ENCODE data around the gene RHEX. TPM values are rescaled to one million over a fixed set of nuclear protein-coding genes. Genes with fewer than 3 reads are reported as not detected.

Gene RHEX
- total and polyA plus RNA-seq, 5 experiments from 2014 or later, result 0.52 TPM; not detected in 4

DNA sequence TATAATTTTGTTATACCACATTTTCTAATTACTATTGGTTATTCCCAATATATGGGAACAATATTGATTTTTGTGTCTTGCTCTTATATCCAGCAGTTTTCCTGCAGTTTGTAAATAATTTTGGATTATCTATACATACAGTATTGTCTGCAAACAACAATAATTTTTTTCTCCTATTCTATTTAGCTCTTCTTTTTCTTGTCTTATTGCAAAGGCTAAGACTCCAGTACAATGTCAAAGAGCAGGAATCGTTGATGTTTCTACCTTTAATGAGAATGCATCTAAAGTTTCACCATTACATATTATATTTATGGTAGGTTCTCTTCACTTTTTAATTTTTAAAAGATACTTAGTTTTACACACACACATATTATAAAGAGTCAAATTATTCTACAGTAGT is 68.3 kb downstream of the RHEX start:
- H3K9me3 Mint-ChIP-seq, result peaks cover 7 to 32% (median 19%) of the 10 kb centered on the region in 9 donors
- H3K27me3 Mint-ChIP-seq, result peaks cover 21 to 54% (median 37%) of the 10 kb centered on the region in 5 donors

DNA sequence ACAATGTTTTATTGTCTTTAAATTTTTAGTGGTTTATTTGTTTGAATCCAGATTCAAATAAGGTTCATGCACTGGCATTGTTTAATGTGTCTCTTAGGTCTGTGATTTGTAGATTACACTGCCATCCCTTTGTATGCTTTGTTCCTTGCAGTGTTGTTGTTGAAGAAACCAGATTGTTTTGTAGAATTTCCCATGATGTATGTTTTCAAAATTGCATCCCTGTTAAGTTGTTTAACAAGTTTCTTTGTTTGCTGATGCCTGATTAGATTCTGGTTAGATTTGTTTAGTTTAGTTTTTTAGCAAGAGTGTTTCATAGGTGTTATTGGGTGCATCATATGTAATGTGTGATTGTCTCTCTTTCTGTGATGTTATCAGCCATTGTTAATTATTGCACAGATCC is 69.7 kb downstream of the RHEX start:
- peaks cover 7 to 32% (median 19%) of the 10 kb centered on the region in 9 donors for H3K9me3 Mint-ChIP-seq
- H3K4me3 Mint-ChIP-seq, result no peak overlapping the region
- no peak for ATAC-seq
- H3K36me3 Mint-ChIP-seq, result peaks cover 0 to 30% (median 10%) of the 10 kb centered on the region in 3 donors
- H3K4me1 Mint-ChIP-seq, result peaks cover 2 to 6% (median 4%) of the 10 kb centered on the region in 4 donors
- POLR2A ChIA-PET, result no interaction called here
- peaks cover 19 to 45% (median 35%) of the 10 kb centered on the region in 5 donors for H3K27me3 Mint-ChIP-seq
- DNase-seq, result no peak
- no peak overlapping the region for H3K27ac Mint-ChIP-seq

More for the DNA sequence above, 68.3 kb downstream of the RHEX start:
- DNase-seq (no peak), ATAC-seq (no peak)
- Mint-ChIP-seq H3K36me3 (peaks cover 2 to 30% (median 10%) of the 10 kb centered on the region in 3 donors), H3K27ac (no peak overlapping the region), H3K4me1 (peaks cover 7 to 17% (median 11%) of the 10 kb centered on the region in 4 donors), H3K4me3 (no peak overlapping the region)
- POLR2A ChIA-PET, result no interaction called here

DNA sequence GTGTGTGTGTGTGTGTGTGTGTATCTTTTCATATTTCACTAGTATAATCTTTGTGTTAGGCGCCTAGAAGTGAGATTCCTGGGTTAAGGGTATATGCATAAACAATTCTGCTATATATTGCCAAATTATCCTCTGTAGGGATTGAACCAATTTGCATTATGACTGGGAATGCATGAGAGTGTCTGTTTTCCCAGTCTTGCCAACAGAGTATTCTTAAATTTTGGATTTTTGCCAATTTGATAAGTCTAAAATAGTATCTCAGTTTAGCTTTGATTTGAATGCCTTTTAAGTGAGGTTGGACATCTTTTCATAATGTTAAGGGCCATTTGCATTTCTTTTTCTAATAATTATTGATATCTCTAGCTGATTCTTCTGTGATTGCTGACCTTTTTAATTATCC is 72.4 kb downstream of the RHEX start:
- ATAC-seq (no peak), DNase-seq (no peak)
- no peaks in the 10 kb centered on the region for H3K4me1 Mint-ChIP-seq
- H3K9me3 Mint-ChIP-seq, result peaks cover 5 to 27% (median 19%) of the 10 kb centered on the region in 9 donors
- POLR2A ChIA-PET, result no interaction called here
- H3K4me3 Mint-ChIP-seq, result no peak overlapping the region
- no peak overlapping the region for H3K27ac Mint-ChIP-seq
- peaks cover 12 to 34% (median 24%) of the 10 kb centered on the region in 5 donors for H3K27me3 Mint-ChIP-seq
- H3K36me3 Mint-ChIP-seq, result peaks cover 0 to 24% (median 8%) of the 10 kb centered on the region in 3 donors

DNA sequence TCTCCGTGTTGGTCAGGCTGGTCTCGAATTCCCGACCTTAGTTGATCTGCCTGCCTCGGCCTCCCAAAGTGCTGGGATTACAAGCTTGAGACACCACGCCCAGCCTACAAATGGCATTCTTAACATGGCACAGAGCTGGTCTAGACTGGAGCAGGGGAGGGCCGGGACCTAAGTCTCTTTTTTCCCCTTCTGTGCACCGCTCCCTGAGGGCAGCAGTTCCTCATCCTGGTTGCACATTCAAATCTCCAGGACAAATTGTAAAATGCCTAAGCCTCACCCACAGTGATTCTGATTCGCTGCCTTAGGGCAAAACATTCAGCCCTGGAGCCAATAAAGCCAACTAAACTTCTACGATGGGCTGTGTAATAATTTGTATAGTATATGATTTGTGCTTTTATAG is 74.4 kb downstream of the RHEX start:
- Mint-ChIP-seq H3K27ac (no peak overlapping the region), H3K4me3 (no peak overlapping the region), H3K36me3 (peaks cover 0 to 5% (median 2%) of the 10 kb centered on the region in 3 donors), H3K9me3 (peaks cover 0 to 9% (median 4%) of the 10 kb centered on the region in 9 donors), H3K4me1 (peaks cover 0 to 4% (median 0%) of the 10 kb centered on the region in 4 donors), H3K27me3 (peaks cover 11 to 26% (median 20%) of the 10 kb centered on the region in 5 donors)
- ATAC-seq (no peak), DNase-seq (no peak)
- POLR2A ChIA-PET, result no interaction called here

DNA sequence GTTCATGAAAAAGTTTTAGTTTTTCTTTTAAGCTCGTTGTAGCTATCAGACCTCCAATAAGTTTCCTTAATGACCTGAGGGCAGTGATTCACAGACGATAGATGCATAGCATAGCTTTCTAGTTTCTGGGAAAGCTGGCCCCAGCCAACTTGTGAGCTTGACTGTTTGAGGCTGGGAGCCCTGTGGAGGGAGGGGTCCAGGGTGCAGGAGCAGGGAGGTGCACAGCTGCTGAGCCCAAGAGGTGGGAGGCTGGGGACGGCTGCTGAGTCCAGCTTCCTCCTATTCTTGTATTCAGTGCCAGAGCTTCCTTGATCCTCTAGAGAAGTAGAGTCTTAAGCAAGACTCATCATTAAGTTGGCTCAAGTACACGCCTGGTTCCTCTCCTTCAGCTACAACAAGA is 75.2 kb downstream of the RHEX start:
- H3K4me3 Mint-ChIP-seq, result no peak overlapping the region
- H3K9me3 Mint-ChIP-seq, result peaks cover 0 to 4% (median 0%) of the 10 kb centered on the region in 9 donors
- no peak overlapping the region for H3K27ac Mint-ChIP-seq
- no peaks in the 10 kb centered on the region for H3K36me3 Mint-ChIP-seq
- DNase-seq, result no peak
- no peak for ATAC-seq
- H3K27me3 Mint-ChIP-seq, result peaks cover 8 to 23% (median 20%) of the 10 kb centered on the region in 5 donors
- POLR2A ChIA-PET, result no interaction called here
- H3K4me1 Mint-ChIP-seq, result peaks cover 0 to 4% (median 0%) of the 10 kb centered on the region in 4 donors

DNA sequence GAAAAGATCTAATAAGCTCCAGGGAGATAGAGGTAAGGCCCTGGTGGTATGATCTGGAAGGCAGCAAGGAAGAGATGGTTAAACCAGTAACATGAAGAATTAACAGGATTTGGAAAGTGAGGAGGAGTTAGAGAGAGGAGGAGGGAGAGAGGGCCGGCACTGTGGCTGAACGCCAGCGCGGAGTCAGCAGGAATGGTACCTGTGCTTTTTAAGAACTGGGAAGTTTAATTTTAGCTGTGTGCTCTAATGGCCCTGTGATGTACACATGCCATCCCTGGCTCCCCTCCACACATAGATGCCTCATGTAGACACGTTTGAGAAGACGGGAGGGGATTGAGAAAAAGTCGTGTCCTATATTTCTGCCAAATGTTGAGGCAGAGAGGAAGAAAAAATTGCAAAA is 78.1 kb downstream of the RHEX start:
- no peaks in the 10 kb centered on the region for H3K36me3 Mint-ChIP-seq
- H3K4me3 Mint-ChIP-seq, result no peak overlapping the region
- DNase-seq, result no peak
- H3K27me3 Mint-ChIP-seq, result peaks cover 6 to 20% (median 20%) of the 10 kb centered on the region in 5 donors
- POLR2A ChIA-PET, result no interaction called here
- H3K27ac Mint-ChIP-seq, result peak overlapping the region in 1 of 10 donors; percentile 14
- H3K9me3 Mint-ChIP-seq, result no peaks in the 10 kb centered on the region
- H3K4me1 Mint-ChIP-seq, result peaks cover 0 to 4% (median 0%) of the 10 kb centered on the region in 4 donors
- ATAC-seq, result no peak

DNA sequence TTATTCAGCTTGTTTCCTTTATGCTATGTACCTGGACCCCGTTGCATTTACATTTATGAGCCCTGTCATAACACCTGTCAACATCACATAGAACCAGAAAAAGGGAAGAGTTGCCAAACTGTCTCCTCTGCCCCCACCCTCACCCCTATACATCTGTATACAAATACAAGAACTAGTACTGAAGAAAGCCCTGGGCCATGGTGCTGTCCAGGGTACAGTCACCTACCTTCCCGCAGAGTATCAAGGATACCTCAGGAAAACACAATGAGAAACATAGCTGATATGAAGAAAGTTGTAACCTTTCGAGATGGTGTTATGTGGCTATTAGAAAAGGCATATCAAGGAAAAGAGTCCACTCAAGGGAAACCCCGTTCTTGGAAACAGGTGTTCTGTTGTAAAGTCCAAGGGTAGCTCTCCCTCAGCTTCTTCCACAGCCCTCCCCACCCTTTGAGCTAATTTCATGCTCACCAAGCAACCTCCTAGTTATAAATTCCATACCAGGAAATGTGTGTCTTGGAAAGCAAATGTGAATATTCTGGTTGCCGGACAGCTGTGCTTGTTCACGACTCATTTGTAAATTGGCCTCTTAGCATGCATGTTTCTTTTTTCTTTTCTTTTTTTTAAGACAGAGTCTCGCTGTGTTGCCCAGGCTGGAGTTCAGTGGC is 80.9 kb downstream of the RHEX start:
- no peak for DNase-seq
- H3K36me3 Mint-ChIP-seq, result no peaks in the 10 kb centered on the region
- peaks cover 2 to 14% (median 4%) of the 10 kb centered on the region in 5 donors for H3K27me3 Mint-ChIP-seq
- no peak for ATAC-seq
- H3K27ac Mint-ChIP-seq, result no peak overlapping the region
- H3K4me3 Mint-ChIP-seq, result no peak overlapping the region
- POLR2A ChIA-PET, result no interaction called here
- H3K9me3 Mint-ChIP-seq, result no peaks in the 10 kb centered on the region
- H3K4me1 Mint-ChIP-seq, result peaks cover 0 to 4% (median 0%) of the 10 kb centered on the region in 4 donors

DNA sequence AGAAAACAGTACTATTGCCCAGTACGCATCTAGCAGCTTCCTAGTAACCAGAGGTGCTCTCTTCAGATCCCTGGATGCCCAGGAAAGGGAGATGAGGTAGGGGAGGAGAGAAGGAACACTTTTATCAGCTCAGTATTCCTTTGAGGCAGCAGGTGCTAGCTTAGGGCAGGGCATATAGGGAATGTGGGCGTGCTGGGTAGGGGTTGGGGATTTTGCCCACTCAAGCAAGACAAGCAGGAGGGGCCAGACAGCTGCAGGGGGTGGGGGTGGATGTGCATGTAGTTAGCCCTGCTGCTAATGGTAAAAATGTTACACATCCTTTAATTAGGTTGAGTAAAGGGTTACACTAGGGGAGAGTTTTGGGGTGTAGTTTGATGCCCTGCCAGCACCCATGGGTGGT is 82.3 kb downstream of the RHEX start:
- ATAC-seq (no peak), DNase-seq (no peak)
- H3K4me3 Mint-ChIP-seq, result no peak overlapping the region
- H3K27ac Mint-ChIP-seq, result no peak overlapping the region
- POLR2A ChIA-PET, result no interaction called here
- H3K27me3 Mint-ChIP-seq, result peaks cover 2 to 21% (median 10%) of the 10 kb centered on the region in 5 donors
- peaks cover 0 to 4% (median 0%) of the 10 kb centered on the region in 4 donors for H3K4me1 Mint-ChIP-seq
- H3K9me3 Mint-ChIP-seq, result no peaks in the 10 kb centered on the region
- no peaks in the 10 kb centered on the region for H3K36me3 Mint-ChIP-seq

DNA sequence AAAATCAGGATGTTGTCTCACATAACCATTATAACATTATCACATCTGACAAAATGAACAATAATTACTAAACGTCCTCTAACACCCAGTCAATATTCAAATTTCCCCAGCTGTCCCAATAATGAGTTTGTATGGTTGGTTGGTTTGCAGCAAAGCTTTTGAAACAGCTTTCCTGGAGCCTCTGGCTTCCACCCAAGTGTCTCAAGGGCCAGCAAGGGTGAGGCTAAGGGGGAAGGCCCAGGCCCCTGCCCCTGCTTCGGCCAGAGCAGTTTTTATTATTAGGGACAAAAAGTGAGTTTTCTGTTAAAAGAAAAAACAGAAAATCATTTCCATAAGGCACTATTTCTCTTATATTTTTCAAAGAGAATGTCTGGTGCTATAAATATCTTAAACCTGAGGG is 83.3 kb downstream of the RHEX start:
- DNase-seq (no peak), ATAC-seq (no peak)
- H3K36me3 Mint-ChIP-seq, result no peaks in the 10 kb centered on the region
- no peaks in the 10 kb centered on the region for H3K9me3 Mint-ChIP-seq
- H3K4me3 Mint-ChIP-seq, result no peak overlapping the region
- POLR2A ChIA-PET, result no interaction called here
- H3K27ac Mint-ChIP-seq, result no peak overlapping the region
- peaks cover 0 to 21% (median 10%) of the 10 kb centered on the region in 5 donors for H3K27me3 Mint-ChIP-seq
- peaks cover under 1 to 3% (median 3%) of the 10 kb centered on the region in 4 donors for H3K4me1 Mint-ChIP-seq

DNA sequence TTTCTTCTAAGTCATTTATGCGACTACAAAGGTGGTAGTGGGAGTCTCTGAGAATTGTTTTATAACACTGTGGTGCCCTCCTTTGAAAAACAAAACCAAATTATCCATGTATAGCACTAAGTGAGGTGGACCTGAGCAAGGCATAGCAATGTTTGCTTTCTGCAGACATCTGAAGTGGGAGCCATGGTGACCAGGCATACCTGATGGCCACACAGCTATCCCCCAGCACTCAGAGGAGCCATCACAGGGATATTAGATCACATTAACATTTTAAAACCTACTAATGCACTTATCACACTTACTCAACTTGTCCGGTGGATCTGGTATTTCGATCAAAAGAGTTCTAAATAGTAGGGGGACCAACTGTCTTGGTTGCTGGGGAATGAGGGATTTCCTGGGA is 89.0 kb downstream of the RHEX start:
- Mint-ChIP-seq H3K9me3 (no peaks in the 10 kb centered on the region), H3K27me3 (peaks cover 2 to 17% (median 10%) of the 10 kb centered on the region in 5 donors), H3K36me3 (no peaks in the 10 kb centered on the region)

DNA sequence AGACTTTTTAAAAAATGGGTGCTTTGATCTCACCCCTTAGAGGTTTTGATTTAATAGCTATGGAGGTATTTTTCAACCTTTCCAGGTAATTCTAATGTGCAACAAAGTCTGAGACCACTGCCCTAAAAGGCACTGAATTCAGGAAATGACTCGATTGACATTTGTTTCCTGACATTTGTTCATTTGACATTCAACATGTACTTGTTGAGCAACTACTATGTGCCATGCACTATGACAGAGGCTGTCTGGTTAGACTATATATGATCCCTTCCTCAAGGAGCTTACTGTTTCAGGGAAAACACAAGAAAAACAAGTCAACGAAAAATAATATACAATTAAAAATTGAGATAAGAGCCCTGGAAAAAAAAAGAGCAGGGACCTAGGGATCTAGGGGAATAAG is 89.8 kb downstream of the RHEX start:
- POLR2A ChIA-PET, result no interaction called here
- peak overlapping the region in 1 of 10 donors; percentile 31 for H3K27ac Mint-ChIP-seq
- H3K9me3 Mint-ChIP-seq, result no peaks in the 10 kb centered on the region
- H3K27me3 Mint-ChIP-seq, result peaks cover 2 to 17% (median 10%) of the 10 kb centered on the region in 5 donors
- no peak for DNase-seq
- H3K4me3 Mint-ChIP-seq, result no peak overlapping the region
- H3K4me1 Mint-ChIP-seq, result peaks cover 0 to 10% (median 8%) of the 10 kb centered on the region in 4 donors
- no peak for ATAC-seq
- no peaks in the 10 kb centered on the region for H3K36me3 Mint-ChIP-seq

More for the DNA sequence above, 89.0 kb downstream of the RHEX start:
- H3K4me1 Mint-ChIP-seq, result peaks cover 0 to 10% (median 8%) of the 10 kb centered on the region in 4 donors
- POLR2A ChIA-PET, result no interaction called here
- H3K4me3 Mint-ChIP-seq, result no peak overlapping the region
- DNase-seq (no peak), ATAC-seq (no peak)
- H3K27ac Mint-ChIP-seq, result no peak overlapping the region

DNA sequence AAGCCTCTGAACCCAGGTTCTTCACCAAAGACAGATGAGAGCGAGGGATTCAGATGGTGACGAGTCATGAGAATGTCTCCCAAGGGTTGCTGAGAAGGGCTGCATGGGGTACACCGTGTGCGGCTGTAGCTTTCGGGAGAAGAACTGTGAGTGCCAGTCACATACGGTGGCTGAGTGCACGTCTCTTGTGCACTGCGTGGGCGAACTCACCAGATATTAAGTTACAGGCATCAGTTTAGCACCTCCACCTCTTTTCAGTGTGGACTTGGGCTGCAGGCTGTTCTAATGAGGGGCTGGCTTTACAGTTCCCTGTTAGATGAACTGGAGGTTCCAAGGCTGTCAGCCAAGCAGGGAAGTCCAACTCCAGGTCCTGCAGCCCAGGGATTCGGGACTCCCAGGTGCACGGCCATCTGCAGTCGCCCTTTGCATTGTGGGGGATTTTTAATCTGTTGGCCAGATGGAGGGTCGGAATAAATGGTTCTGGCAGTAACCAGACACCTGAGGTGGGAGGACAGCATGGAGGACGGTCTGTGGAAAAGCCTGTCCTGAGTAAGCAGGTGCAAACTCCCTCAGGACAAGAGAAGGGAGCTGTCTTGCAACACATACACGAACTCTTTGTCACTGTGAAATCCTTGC is 90.7 kb downstream of the RHEX start:
- POLR2A ChIA-PET, result no interaction called here
- ATAC-seq (no peak), DNase-seq (no peak)
- H3K4me3 Mint-ChIP-seq, result no peak overlapping the region
- no peak overlapping the region for H3K27ac Mint-ChIP-seq
- H3K9me3 Mint-ChIP-seq, result peaks cover 0 to 4% (median 0%) of the 10 kb centered on the region in 9 donors
- peaks cover 0 to 10% (median 8%) of the 10 kb centered on the region in 4 donors for H3K4me1 Mint-ChIP-seq
- peaks cover 0 to 14% (median 7%) of the 10 kb centered on the region in 5 donors for H3K27me3 Mint-ChIP-seq
- H3K36me3 Mint-ChIP-seq, result no peaks in the 10 kb centered on the region

DNA sequence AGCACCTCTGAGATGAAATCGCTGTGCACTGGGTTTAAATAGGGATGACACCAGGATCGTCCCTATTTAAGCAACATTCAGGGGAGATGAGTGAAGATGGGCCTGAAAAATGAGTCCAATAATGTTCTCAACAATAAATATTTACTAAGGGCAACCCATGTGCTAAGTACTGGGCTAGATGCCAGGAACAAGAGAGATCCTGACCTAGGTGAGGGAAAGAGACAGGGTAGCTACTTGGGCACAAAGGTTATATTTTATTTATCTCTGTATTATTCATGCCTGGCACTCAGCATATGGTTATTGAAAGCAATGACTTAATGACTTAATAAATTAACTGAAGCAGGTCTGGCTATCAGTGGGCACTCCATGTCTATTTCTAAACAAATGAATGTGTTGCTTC is 91.6 kb downstream of the RHEX start:
- ATAC-seq (no peak), DNase-seq (no peak)
- POLR2A ChIA-PET, result no interaction called here
- Mint-ChIP-seq H3K4me1 (peaks cover 0 to 10% (median 8%) of the 10 kb centered on the region in 4 donors), H3K4me3 (no peak overlapping the region), H3K36me3 (no peaks in the 10 kb centered on the region), H3K27ac (no peak overlapping the region), H3K27me3 (peaks cover 0 to 10% (median 6%) of the 10 kb centered on the region in 5 donors), H3K9me3 (peaks cover 0 to 5% (median 0%) of the 10 kb centered on the region in 9 donors)

Data from naive thymus-derived CD8-positive, alpha-beta T cell (primary cell).